ENCODE results near the gene STXBP6.

- no peak for TF ChIP-seq CTCF (IDR thresholded peaks at IDR 0.05; ENCODE audit: insufficient read depth, low read length, poor library complexity, severe bottlenecking)
- TF ChIP-seq EZH2phosphoT487 (conservative IDR thresholded peaks at IDR 0.05; ENCODE audit: low read length) = no peak
Measured at GRCh38 chr14:24971255-24971654, 78.7 kb downstream of the STXBP6 start.

Measured in SU-DHL-6 (cell line).